GM19468 (cell line): Measurements from ENCODE around the gene SETD3.

Experiments used
- ATAC-seq: cut with Tn5 transposase; IDR thresholded peaks from one replicate; pipeline ENCODE4 v1.9.1; 2021; ENCODE audit warnings: mild to moderate bottlenecking, moderate library complexity, moderate number of reproducible peaks; ENCODE audit not compliant: unreplicated experiment; ENCODE audit errors: extremely low read depth

The SETD3 gene

GRCh38 chr14:99503848-99504453 lies 23.3 kb upstream of the SETD3 start:
- no peak for ATAC-seq

- ATAC-seq, result no peak
These were observed 22.3 kb upstream of the SETD3 start for GRCh38 chr14:99502989-99503421.

GRCh38 chr14:99497894-99498293 lies 17.2 kb upstream of the SETD3 start:
- no peak for ATAC-seq

- ATAC-seq, result no peak
These were observed 16.7 kb upstream of the SETD3 start for GRCh38 chr14:99497341-99497740.

GRCh38 chr14:99484106-99484505 lies 3.4 kb upstream of the SETD3 start:
- ATAC-seq, result no peak

GRCh38 chr14:99481745-99482099 lies 1.1 kb upstream of the SETD3 start:
- no peak for ATAC-seq

- ATAC-seq, result peak; percentile 88
These were observed 472 bp upstream of the SETD3 start, which contains the start of gene CCNK for GRCh38 chr14:99480917-99481744. TSS of gene CCNK (plus strand) at chr14:99481409. CDS start at chr14:99492678, 11,269 bp downstream.

GRCh38 chr14:99479160-99479905 lies 1.3 kb downstream of the SETD3 start:
- no peak for ATAC-seq

- no peak for ATAC-seq
These were observed 2.5 kb downstream of the SETD3 start for GRCh38 chr14:99478128-99478527.

- ATAC-seq, result no peak
These were observed 3.8 kb downstream of the SETD3 start for GRCh38 chr14:99476864-99477263.

GRCh38 chr14:99475660-99476059 lies 5.0 kb downstream of the SETD3 start:
- no peak for ATAC-seq

- ATAC-seq, result no peak
These were observed 5.5 kb downstream of the SETD3 start for GRCh38 chr14:99475179-99475578.

- ATAC-seq, result no peak
These were observed 7.2 kb downstream of the SETD3 start for GRCh38 chr14:99473458-99473857.

- no peak for ATAC-seq
These were observed 7.7 kb downstream of the SETD3 start for GRCh38 chr14:99472937-99473336.

- ATAC-seq, result no peak
These were observed 8.9 kb downstream of the SETD3 start for GRCh38 chr14:99471731-99472130.

GRCh38 chr14:99468836-99469592 lies 11.6 kb downstream of the SETD3 start:
- no peak for ATAC-seq

- ATAC-seq, result no peak
These were observed 12.6 kb downstream of the SETD3 start for GRCh38 chr14:99468081-99468480.

GRCh38 chr14:99467336-99468078 lies 13.2 kb downstream of the SETD3 start:
- ATAC-seq, result no peak

- no peak for ATAC-seq
These were observed 13.9 kb downstream of the SETD3 start for GRCh38 chr14:99466758-99467157.

GRCh38 chr14:99465288-99465687 lies 15.4 kb downstream of the SETD3 start:
- no peak for ATAC-seq
